H1 (cell line): ENCODE results near the gene TBC1D22A. TPM values are rescaled to one million over a fixed set of nuclear protein-coding genes. Genes with fewer than 3 reads are reported as not detected.

Experiments
- CTBP2 ChIP-seq: IDR thresholded peaks from 2 replicates; pipeline ENCODE4 v1.7.0; 2011; ENCODE audit warnings: borderline replicate concordance, mild to moderate bottlenecking, moderate library complexity, mixed read lengths, low read length; ENCODE audit not compliant: insufficient read depth, insufficient read length
- EP300 ChIP-seq, 2 experiments: IDR thresholded peaks; 1 replicate in 1 of 2; 2 replicates in 1 of 2; pipeline ENCODE4 v1.6.1; 2011 to 2012; ENCODE audit warnings: low read depth in 2 of 2, low read length in 2 of 2, mild to moderate bottlenecking in 2 of 2, borderline replicate concordance in 1 of 2, inconsistent platforms in 1 of 2, moderate library complexity in 1 of 2
- HDAC6 ChIP-seq: IDR thresholded peaks from one replicate; pipeline ENCODE4 v1.7.1; 2012; ENCODE audit warnings: low read depth, mild to moderate bottlenecking, inconsistent platforms, low read length, moderate library complexity
- JUN ChIP-seq: IDR thresholded peaks from 2 replicates; pipeline ENCODE4 v1.6.1; 2011; ENCODE audit warnings: low read depth, mild to moderate bottlenecking, improper control_type of control experiment, low read length
- JUND ChIP-seq: IDR thresholded peaks from 2 replicates; pipeline ENCODE4 v1.6.1; 2011; ENCODE audit warnings: mild to moderate bottlenecking, improper control_type of control experiment, low read length
- PHF8 ChIP-seq: fragments of 200-600 bp; sonication (generic); conservative IDR thresholded peaks from 2 replicates; pipeline ENCODE4 v1.7.1; 2012; ENCODE audit warnings: low read depth, mild to moderate bottlenecking, inconsistent platforms, low read length, moderate library complexity
- POLR2A ChIP-seq, 2 experiments: IDR thresholded peaks; 1 replicate in 1 of 2; 2 replicates in 1 of 2; pipeline ENCODE4 v1.6.1; 2011; ENCODE audit warnings: low read depth in 2 of 2, low read length in 2 of 2, mild to moderate bottlenecking in 2 of 2; ENCODE audit errors: control extremely low read depth in 1 of 2
- RAD21 ChIP-seq, 2 experiments: IDR thresholded peaks in 1 of 2; conservative IDR thresholded peaks in 1 of 2; 2 replicates each; pipeline ENCODE4 v1.6.1; 2011; ENCODE audit warnings: low read depth in 2 of 2, low read length in 2 of 2, improper control_type of control experiment in 1 of 2, inconsistent platforms in 1 of 2, mild to moderate bottlenecking in 1 of 2, moderate library complexity in 1 of 2
- RXRA ChIP-seq: IDR thresholded peaks from 2 replicates; pipeline ENCODE4 v1.6.1; 2011; ENCODE audit warnings: low read depth, mild to moderate bottlenecking, low read length, moderate library complexity; ENCODE audit not compliant: insufficient read depth
- SAP30 ChIP-seq: fragments of 300-600 bp; sonication (generic); IDR thresholded peaks from 2 replicates; pipeline ENCODE4 v1.7.1; 2012; ENCODE audit warnings: low read length, moderate library complexity, mild to moderate bottlenecking, inconsistent platforms; ENCODE audit not compliant: insufficient read depth, insufficient replicate concordance
- SIN3A ChIP-seq, 2 experiments: IDR thresholded peaks in 1 of 2; conservative IDR thresholded peaks in 1 of 2; 2 replicates each; pipeline ENCODE4 v1.6.1; 2011 to 2012; ENCODE audit warnings: low read length in 2 of 2, improper control_type of control experiment in 1 of 2, low read depth in 1 of 2, mild to moderate bottlenecking in 1 of 2
- SP1 ChIP-seq: IDR thresholded peaks from 2 replicates; pipeline ENCODE4 v1.6.1; 2011; ENCODE audit warnings: low read depth, low read length
- SP2 ChIP-seq: IDR thresholded peaks from 2 replicates; pipeline ENCODE4 v1.6.1; 2012; ENCODE audit warnings: mild to moderate bottlenecking, low read length, inconsistent platforms
- TAF7 ChIP-seq: optimal IDR thresholded peaks from 2 replicates; pipeline ENCODE3; 2011; ENCODE audit warnings: low read depth, mild to moderate bottlenecking, inconsistent platforms, low read length, moderate library complexity, borderline replicate concordance
- ZNF274 ChIP-seq: IDR thresholded peaks from 2 replicates; pipeline ENCODE4 v1.7.0; 2012; ENCODE audit warnings: low read length, borderline replicate concordance; ENCODE audit errors: extremely low read depth
- polyA plus RNA-seq, 7 experiments: library from polyadenylated mRNA; depleted of rRNA in 3 of 7; stranded (reverse) in 5 of 7; unstranded in 2 of 7; fragments of >200 nt in 5 of 7; fragments of 200-250 nt in 2 of 7; gene quantifications; 1 replicate in 5 of 7; 2 replicates in 1 of 7; 4 replicates in 1 of 7; pipeline versions ENCODE4 v1.2.1 to v1.2.3, GENCODE V29; 2011 to 2013; ENCODE audit warnings: missing spikeins in 2 of 7, mixed read lengths in 2 of 7
- total RNA-seq: library from RNA; stranded (reverse); fragmentation: NEBNext Ultra II Directional; extraction: Animal tissue kit (Norgen Biotek cat#: 25700); gene quantifications from 2 replicates; pipeline ENCODE4 v1.2.1, GENCODE V29; 2021
- TF ChIP-seq, protein P1 (sequence below): IDR thresholded peaks from 2 replicates; pipeline ENCODE4 v1.6.1; 2011; ENCODE audit warnings: low read length, improper control_type of control experiment

The TBC1D22A gene
- total and polyA plus RNA-seq, 2 of the 8 experiments (the other 6 are each of a cell fraction or from before 2014, with no cell fraction given) = 11.9 to 18.4 TPM

DNA sequence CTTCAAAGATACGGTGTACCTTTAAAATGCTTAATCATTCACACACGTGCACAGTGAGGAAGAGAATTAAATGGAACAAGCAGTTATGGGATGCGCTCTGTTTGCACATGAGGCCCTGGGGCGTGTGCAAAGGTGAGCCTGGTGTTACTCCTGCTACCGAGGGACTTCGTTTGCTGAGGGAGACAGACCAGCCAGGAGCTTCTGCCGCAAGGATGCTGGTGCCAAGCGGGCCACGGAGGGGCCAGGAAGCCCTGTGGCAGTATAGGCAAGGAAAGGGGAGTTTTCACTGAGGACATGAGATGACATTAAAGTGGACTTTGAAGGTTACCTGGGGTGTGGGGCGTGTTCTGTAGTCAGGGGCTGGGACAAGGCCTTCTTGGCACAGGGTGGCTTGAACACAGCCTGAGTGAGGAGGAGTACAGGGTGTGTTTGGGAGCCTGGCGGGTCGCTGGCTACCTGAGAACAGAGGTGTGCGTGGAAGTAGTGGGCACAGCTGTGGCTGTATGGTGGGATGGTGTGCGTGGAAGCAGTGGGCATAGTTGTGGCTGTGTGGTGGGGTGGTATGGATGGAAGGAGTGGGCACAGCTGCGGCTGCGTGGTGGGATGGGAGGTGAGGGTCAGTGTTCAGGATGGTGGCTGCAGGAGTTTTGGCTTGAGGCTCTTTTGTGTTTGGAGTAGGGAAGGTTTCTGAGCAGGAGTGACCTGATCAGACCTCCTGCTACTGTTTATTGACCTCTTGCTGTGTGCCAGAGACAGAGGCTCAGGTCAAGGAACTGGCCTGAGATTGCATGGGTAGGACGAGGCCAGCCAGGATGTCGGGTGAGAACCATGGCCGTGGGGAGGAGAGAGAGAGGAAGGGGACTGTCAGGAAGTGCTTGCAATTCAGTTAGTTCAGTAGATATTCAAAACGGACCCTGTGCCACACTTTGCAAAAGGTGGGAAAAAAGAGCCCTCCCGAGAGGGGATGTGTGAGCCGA, 13.7 kb downstream of the TBC1D22A start (continued):
- TF ChIP-seq, protein P1, sequence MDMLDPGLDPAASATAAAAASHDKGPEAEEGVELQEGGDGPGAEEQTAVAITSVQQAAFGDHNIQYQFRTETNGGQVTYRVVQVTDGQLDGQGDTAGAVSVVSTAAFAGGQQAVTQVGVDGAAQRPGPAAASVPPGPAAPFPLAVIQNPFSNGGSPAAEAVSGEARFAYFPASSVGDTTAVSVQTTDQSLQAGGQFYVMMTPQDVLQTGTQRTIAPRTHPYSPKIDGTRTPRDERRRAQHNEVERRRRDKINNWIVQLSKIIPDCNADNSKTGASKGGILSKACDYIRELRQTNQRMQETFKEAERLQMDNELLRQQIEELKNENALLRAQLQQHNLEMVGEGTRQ = no peak
- no peak for TF ChIP-seq JUN
- TF ChIP-seq CTBP2 = no peak
- TF ChIP-seq POLR2A (IDR thresholded peaks at IDR 0.05; ENCODE audit: control extremely low read depth in 1 of 2, low read depth in 2 of 2, low read length in 2 of 2) = no peak
- no peak for TF ChIP-seq ZNF274
- no peak for TF ChIP-seq RXRA
- no peak for TF ChIP-seq SAP30
- no peak for TF ChIP-seq TAF7
- no peak for TF ChIP-seq SIN3A (conservative IDR thresholded peaks at IDR 0.05 in 1 of 2, IDR thresholded peaks at IDR 0.05 in 1 of 2; ENCODE audit: low read depth in 1 of 2, low read length in 2 of 2)
- TF ChIP-seq SP1 = no peak
- no peak for TF ChIP-seq SP2
- TF ChIP-seq PHF8 = no peak
- no peak for TF ChIP-seq RAD21 (IDR thresholded peaks at IDR 0.05 in 1 of 2, conservative IDR thresholded peaks at IDR 0.05 in 1 of 2; ENCODE audit: low read depth in 2 of 2, low read length in 2 of 2)
- no peak for TF ChIP-seq HDAC6
- no peak for TF ChIP-seq JUND
- no peak for TF ChIP-seq EP300 (IDR thresholded peaks at IDR 0.05; ENCODE audit: borderline replicate concordance in 1 of 2, low read depth in 2 of 2, low read length in 2 of 2)
